Peyer's patch (tissue), 4 donors: ENCODE measurements around the gene DOCK9.

Experiments used
- POLR2A ChIP-seq, 2 donors: fragments of 450-650 bp; IDR thresholded peaks; one replicate each; pipeline ENCODE4 v1.5.1; 2017; ENCODE audit warnings: antibody characterized with exemption in 2 of 2, mild to moderate bottlenecking in 2 of 2, moderate library complexity in 2 of 2
- TF ChIP-seq, protein P1 (sequence below), 6 experiments: fragments of 450-650 bp in 4 of 6; fragments of 200-600 bp in 2 of 6; sonication (generic) in 1 of 6; IDR thresholded peaks; one replicate each; pipeline ENCODE4 v1.5.1; 2017 to 2019; ENCODE audit warnings: antibody characterized with exemption in 6 of 6, mild to moderate bottlenecking in 3 of 6, moderate library complexity in 1 of 6

GRCh38 chr13:98915563-98915962 is 62.3 kb downstream of the DOCK9 start:
- TF ChIP-seq, protein P1, sequence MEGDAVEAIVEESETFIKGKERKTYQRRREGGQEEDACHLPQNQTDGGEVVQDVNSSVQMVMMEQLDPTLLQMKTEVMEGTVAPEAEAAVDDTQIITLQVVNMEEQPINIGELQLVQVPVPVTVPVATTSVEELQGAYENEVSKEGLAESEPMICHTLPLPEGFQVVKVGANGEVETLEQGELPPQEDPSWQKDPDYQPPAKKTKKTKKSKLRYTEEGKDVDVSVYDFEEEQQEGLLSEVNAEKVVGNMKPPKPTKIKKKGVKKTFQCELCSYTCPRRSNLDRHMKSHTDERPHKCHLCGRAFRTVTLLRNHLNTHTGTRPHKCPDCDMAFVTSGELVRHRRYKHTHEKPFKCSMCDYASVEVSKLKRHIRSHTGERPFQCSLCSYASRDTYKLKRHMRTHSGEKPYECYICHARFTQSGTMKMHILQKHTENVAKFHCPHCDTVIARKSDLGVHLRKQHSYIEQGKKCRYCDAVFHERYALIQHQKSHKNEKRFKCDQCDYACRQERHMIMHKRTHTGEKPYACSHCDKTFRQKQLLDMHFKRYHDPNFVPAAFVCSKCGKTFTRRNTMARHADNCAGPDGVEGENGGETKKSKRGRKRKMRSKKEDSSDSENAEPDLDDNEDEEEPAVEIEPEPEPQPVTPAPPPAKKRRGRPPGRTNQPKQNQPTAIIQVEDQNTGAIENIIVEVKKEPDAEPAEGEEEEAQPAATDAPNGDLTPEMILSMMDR (IDR thresholded peaks at IDR 0.05), result no peak
- no peak for TF ChIP-seq POLR2A (IDR thresholded peaks at IDR 0.05)
